ELF-1 (cell line): ENCODE data around the gene ULK1.
"Not testable (repeated sequence)": the region's sequence is repeated elsewhere in the genome, so short reads cannot be mapped to it uniquely, and the experiment has no call there.

Experiments
- DNase-seq: peaks from one replicate; pipeline ENCODE4 v3.0.0-alpha.2; 2016; ENCODE audit warnings: low read depth, low spot score

Gene ULK1

GRCh38 chr12:131861261-131862083, 33.0 kb upstream of the ULK1 start:
- DNase-seq = no peak

- no peak for DNase-seq
Observed at GRCh38 chr12:131862084-131862441, 32.4 kb upstream of the ULK1 start.

GRCh38 chr12:131862600-131862993, 31.8 kb upstream of the ULK1 start:
- DNase-seq = no peak

- DNase-seq = no peak
Observed at GRCh38 chr12:131862994-131863710, 31.3 kb upstream of the ULK1 start.

GRCh38 chr12:131863711-131864396, 30.6 kb upstream of the ULK1 start:
- DNase-seq = peak; percentile 76

- DNase-seq = no peak
Observed at GRCh38 chr12:131864469-131864868, 30.0 kb upstream of the ULK1 start.

GRCh38 chr12:131865180-131865875, 29.1 kb upstream of the ULK1 start:
- DNase-seq = no peak

GRCh38 chr12:131867471-131867870, 27.0 kb upstream of the ULK1 start:
- DNase-seq = no peak

GRCh38 chr12:131867891-131868675, 26.3 kb upstream of the ULK1 start:
- DNase-seq = no peak

- no peak for DNase-seq
Observed at GRCh38 chr12:131869871-131870418, 24.5 kb upstream of the ULK1 start.

GRCh38 chr12:131871677-131872076, 22.7 kb upstream of the ULK1 start:
- DNase-seq = no peak

GRCh38 chr12:131872154-131873051, 22.0 kb upstream of the ULK1 start:
- DNase-seq = peak; percentile 91

GRCh38 chr12:131873293-131873692, 21.1 kb upstream of the ULK1 start:
- DNase-seq = no peak

GRCh38 chr12:131874972-131875371, 19.4 kb upstream of the ULK1 start:
- DNase-seq = not testable (repeated sequence)

- peak; percentile 77 for DNase-seq
Observed at GRCh38 chr12:131877216-131877615, 17.2 kb upstream of the ULK1 start.

- not testable (repeated sequence) for DNase-seq
Observed at GRCh38 chr12:131878436-131878835, 16.0 kb upstream of the ULK1 start.

- DNase-seq = peak; percentile 75
Observed at GRCh38 chr12:131882804-131883520, 11.5 kb upstream of the ULK1 start.

- peak; percentile 59 for DNase-seq
Observed at GRCh38 chr12:131883521-131883900, 10.9 kb upstream of the ULK1 start.

GRCh38 chr12:131885076-131885475, 9.3 kb upstream of the ULK1 start:
- not testable (repeated sequence) for DNase-seq
